SJSA1 (cell line): Measurements from ENCODE around the gene PPP1R16B. TPM values are rescaled to one million over a fixed set of nuclear protein-coding genes. Genes with fewer than 3 reads are reported as not detected.
A peak's percentile ranks its signal among the peaks of the same experiment; 100 is the strongest.

Experiments used
- DNase-seq, 2 experiments: peaks; one replicate each; pipeline ENCODE4 v3.0.0-alpha.2; 2015 to 2020; ENCODE audit warnings: low spot score in 2 of 2, low read depth in 1 of 2
- H3K27ac ChIP-seq: fragments of 250-450 bp; sonication (Bioruptor Pico); 2 replicates; pipeline ENCODE4 v1.5.1; 2020; ENCODE audit warnings: mild to moderate bottlenecking, moderate library complexity
- H3K27me3 ChIP-seq: fragments of 250-450 bp; sonication (Bioruptor Pico); replicated peaks from 2 replicates; pipeline ENCODE4 v1.5.1; 2020; ENCODE audit warnings: mild to moderate bottlenecking, moderate library complexity
- H3K36me3 ChIP-seq: fragments of 250-450 bp; sonication (Bioruptor Pico); 2 replicates; pipeline ENCODE4 v1.5.1; 2020; ENCODE audit warnings: mild to moderate bottlenecking
- H3K4me1 ChIP-seq: fragments of 250-450 bp; sonication (Bioruptor Pico); replicated peaks from 2 replicates; pipeline ENCODE4 v1.6.1; 2021; ENCODE audit warnings: mild to moderate bottlenecking
- H3K4me3 ChIP-seq: fragments of 250-450 bp; sonication (Bioruptor Pico); 2 replicates; pipeline ENCODE4 v1.5.1; 2020; ENCODE audit warnings: mild to moderate bottlenecking
- H3K9me3 ChIP-seq: fragments of 250-450 bp; sonication (Bioruptor Pico); replicated peaks from 2 replicates; pipeline ENCODE4 v1.5.1; 2020; ENCODE audit warnings: mild to moderate bottlenecking
- total RNA-seq: library from RNA; depleted of rRNA; stranded (reverse); fragments of >200 nt; shearing (Covaris generic); gene quantifications from 2 replicates; pipeline ENCODE4 v1.2.3, GENCODE V29; 2014; rRNA removed

Gene PPP1R16B
- total RNA-seq, result 0.03 TPM in 1 of 2 replicates, not detected in the other

DNA sequence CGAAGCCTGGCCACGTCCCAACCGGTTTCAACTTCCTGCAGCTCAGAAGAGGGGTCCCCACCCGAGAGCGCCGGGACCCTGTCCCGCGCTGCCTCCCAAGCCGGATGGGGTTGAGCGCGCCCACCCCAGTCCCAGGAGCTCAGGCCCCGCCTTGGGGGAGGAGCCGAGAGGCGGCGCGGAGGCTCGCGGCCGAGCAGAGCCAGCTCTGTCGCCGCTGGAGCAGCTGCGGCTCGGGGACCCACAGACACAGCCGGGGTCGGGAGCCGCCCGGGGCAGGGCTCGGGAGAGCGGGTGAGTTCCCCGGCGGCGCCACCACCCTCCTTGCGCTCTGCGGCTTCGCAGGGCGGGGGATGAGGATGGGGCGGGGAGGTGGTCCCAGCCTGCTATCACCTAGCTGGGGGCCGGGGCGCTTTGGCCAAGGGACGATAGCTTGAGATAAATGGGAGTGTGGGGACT lies at the start of gene PPP1R16B:
TSS of gene PPP1R16B (plus strand) at position 196 of the 456 bp plus-strand sequence. CDS start 30,229 bp downstream, outside the sequence.
- H3K4me1 ChIP-seq, result peaks cover 16% of the 10 kb centered on the region
- no peak within 1 kb of the TSS for H3K27ac ChIP-seq
- H3K9me3 ChIP-seq, result no peaks in the 10 kb centered on the region; the same call in 1 of the 2 replicates
- no peak within 1 kb of the TSS for H3K4me3 ChIP-seq
- H3K36me3 ChIP-seq, result no peaks in the 10 kb centered on the region
- DNase-seq, result no peak
- H3K27me3 ChIP-seq, result peaks cover 50% of the 10 kb centered on the region

DNA sequence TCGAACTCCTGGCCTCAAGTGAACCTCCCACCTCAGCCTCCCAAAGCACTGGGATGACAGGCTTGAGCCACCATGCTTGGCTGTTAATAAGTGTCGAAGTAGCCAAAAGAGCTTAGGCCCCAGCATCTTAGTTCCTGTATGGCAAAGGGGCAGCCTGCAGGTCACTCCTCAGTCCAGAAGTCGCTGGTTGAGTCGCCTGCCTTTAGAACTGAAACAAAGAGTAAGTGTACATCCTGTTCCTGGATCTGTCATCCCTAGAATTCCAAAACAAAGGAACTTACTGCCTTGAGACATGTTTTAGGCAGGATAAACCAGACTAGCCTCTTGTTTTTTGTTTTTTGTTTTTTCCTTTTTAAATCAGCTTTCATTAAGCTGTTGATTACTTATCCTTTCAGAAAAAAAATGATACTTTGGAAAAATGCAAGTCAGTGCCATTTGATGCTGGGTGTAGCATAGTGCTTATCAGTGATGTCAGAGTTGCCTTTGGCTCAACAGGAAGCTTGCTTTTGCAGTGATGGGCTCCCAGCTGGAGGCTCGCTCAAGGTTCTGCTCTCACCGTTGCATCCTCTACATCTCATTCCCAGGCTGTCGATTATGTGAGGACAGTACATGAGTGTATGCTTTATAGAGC lies 48.2 kb upstream of the PPP1R16B start:
- H3K4me3 ChIP-seq, result no peak overlapping the region
- no peak for DNase-seq
- no peaks in the 10 kb centered on the region for H3K9me3 ChIP-seq
- H3K27ac ChIP-seq, result no peak overlapping the region
- no peaks in the 10 kb centered on the region for H3K27me3 ChIP-seq
- H3K36me3 ChIP-seq, result peaks cover 54% of the 10 kb centered on the region
- H3K4me1 ChIP-seq, result no peaks in the 10 kb centered on the region

GRCh38 chr20:38759106-38759505 lies 46.4 kb upstream of the PPP1R16B start:
- no peaks in the 10 kb centered on the region for H3K4me1 ChIP-seq
- peaks cover 61% of the 10 kb centered on the region for H3K36me3 ChIP-seq
- no peak for DNase-seq
- H3K27ac ChIP-seq, result no peak overlapping the region
- no peak overlapping the region for H3K4me3 ChIP-seq
- no peaks in the 10 kb centered on the region for H3K9me3 ChIP-seq
- no peaks in the 10 kb centered on the region for H3K27me3 ChIP-seq

- Histone ChIP-seq H3K4me1 (peaks cover 10% of the 10 kb centered on the region), H3K36me3 (peaks cover 56% of the 10 kb centered on the region), H3K4me3 (no peak overlapping the region), H3K9me3 (no peaks in the 10 kb centered on the region), H3K27ac (no peak overlapping the region), H3K27me3 (no peaks in the 10 kb centered on the region)
- no peak for DNase-seq
Measured at GRCh38 chr20:38760978-38761377, 44.5 kb upstream of the PPP1R16B start.

DNA sequence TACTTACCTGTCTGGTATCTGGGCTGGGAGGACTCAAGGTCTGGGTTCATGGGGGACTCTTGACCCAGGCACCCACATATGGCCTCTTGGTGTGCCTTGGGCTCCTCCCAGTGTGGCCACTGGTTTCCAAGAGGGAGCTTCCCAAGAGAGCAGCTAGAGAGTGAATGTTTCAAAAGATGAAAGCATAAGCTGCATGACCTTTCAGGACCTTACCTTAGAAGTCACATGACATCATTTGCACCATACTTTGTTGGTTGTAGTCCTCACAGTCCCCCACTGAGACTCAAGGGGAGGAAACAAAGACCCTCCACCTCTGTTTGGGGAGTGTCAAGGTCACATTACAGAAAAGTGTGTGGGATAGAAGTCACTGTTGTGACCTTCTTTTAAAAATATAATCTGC lies 43.3 kb upstream of the PPP1R16B start:
- H3K9me3 ChIP-seq, result no peaks in the 10 kb centered on the region

DNA sequence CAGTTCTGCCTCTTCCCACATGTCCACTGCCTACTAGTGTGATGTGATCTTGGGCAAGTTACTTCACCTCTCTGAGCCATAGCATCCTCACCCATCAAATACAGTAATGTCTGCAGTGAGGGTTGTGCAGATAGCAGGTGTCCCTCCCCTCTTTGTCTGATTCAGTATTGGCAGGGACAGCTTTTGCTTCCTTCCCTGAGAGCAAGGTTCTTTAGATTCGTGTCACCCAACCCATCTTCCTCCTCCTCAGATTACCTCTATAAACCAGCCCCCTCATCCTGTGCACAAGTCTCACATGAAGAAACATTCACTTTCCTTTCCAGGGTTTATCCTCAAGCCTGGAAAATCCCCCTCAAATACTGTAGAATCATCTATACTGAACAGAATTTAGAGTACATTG lies 41.9 kb upstream of the PPP1R16B start:
- no peak overlapping the region for H3K27ac ChIP-seq
- H3K4me3 ChIP-seq, result no peak overlapping the region

More for the DNA sequence above, 43.3 kb upstream of the PPP1R16B start:
- Histone ChIP-seq H3K27me3 (no peaks in the 10 kb centered on the region), H3K36me3 (peaks cover 56% of the 10 kb centered on the region), H3K4me3 (no peak overlapping the region), H3K27ac (no peak overlapping the region), H3K4me1 (peaks cover 10% of the 10 kb centered on the region)
- no peak for DNase-seq

DNA sequence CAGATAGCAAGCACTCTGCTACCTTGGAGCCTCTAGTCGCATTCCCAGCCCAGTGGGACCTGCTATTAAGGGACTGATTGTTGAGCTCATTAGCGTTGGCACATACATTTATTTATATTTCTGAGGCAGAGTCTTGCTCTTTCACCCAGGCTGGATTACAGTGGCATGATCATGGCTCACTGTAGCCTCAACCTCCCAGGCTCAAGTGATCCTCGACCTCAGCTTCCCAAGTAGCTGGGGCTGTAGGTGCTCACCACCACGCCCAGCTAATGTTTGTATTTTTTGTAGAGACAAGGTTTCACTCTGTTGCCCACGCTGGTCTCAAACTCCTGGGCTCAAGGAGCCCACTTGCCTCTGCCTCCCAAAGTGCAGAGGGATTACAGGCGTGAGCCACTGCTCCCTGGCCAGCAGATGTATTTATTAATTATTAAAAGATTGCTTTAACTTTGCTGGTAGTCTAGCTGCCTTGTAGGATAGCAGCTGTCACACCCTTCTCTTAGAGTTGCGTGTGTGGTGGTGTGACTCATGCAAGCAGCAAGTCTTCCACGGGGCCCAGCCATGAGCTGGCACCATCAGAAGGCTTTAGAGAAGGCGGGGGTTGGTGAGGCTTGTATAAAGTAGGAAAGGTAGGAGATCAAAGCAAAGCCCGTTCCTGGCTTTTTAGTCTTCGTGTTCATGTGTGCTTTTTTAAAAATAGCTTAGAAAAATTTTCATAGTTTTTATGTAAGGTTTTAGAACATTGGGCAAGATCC lies 40.8 kb upstream of the PPP1R16B start:
- Histone ChIP-seq H3K9me3 (no peaks in the 10 kb centered on the region), H3K4me3 (no peak overlapping the region), H3K27ac (no peak overlapping the region), H3K4me1 (peaks cover 10% of the 10 kb centered on the region), H3K36me3 (peaks cover 67% of the 10 kb centered on the region), H3K27me3 (no peaks in the 10 kb centered on the region)
- DNase-seq, result peak; percentile 48 to 77

More for the DNA sequence above, 41.9 kb upstream of the PPP1R16B start:
- Histone ChIP-seq H3K4me1 (peaks cover 10% of the 10 kb centered on the region), H3K27me3 (no peaks in the 10 kb centered on the region), H3K36me3 (peaks cover 67% of the 10 kb centered on the region), H3K9me3 (no peaks in the 10 kb centered on the region)
- DNase-seq, result no peak

GRCh38 chr20:38766071-38766470 lies 39.4 kb upstream of the PPP1R16B start:
- peaks cover 10% of the 10 kb centered on the region for H3K4me1 ChIP-seq
- DNase-seq, result no peak
- H3K27me3 ChIP-seq, result no peaks in the 10 kb centered on the region
- H3K27ac ChIP-seq, result no peak overlapping the region
- H3K9me3 ChIP-seq, result no peaks in the 10 kb centered on the region
- H3K36me3 ChIP-seq, result peaks cover 59% of the 10 kb centered on the region
- H3K4me3 ChIP-seq, result no peak overlapping the region

- H3K27me3 ChIP-seq, result no peaks in the 10 kb centered on the region
- H3K27ac ChIP-seq, result no peak overlapping the region
- DNase-seq, result no peak
- H3K9me3 ChIP-seq, result no peaks in the 10 kb centered on the region
- peaks cover 60% of the 10 kb centered on the region for H3K36me3 ChIP-seq
- no peak overlapping the region for H3K4me3 ChIP-seq
- peaks cover 6% of the 10 kb centered on the region for H3K4me1 ChIP-seq
Measured at GRCh38 chr20:38769376-38770295, 35.9 kb upstream of the PPP1R16B start.

DNA sequence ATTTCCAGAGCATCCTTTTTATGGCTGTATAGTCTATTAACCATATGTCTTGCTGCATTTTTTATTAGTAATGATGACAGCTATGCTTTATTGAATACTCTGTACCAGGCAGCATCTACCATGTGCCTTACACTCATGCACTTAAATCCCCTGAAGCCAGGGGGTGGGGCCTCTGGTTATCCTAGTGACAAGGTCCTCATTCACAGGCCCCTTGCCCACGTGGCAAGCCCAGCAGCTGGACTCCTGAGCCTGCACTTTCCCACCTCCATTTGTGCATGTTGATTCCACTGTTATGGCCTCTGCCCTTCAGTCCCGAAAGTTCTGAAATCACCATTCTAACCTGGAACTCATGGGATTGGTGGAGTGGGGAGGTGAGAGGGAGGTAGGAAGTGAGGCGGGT lies 35.0 kb upstream of the PPP1R16B start:
- Histone ChIP-seq H3K27me3 (no peaks in the 10 kb centered on the region), H3K4me3 (no peak overlapping the region), H3K9me3 (no peaks in the 10 kb centered on the region), H3K27ac (no peak overlapping the region), H3K4me1 (no peaks in the 10 kb centered on the region), H3K36me3 (peaks cover 58% of the 10 kb centered on the region)
- no peak for DNase-seq

DNA sequence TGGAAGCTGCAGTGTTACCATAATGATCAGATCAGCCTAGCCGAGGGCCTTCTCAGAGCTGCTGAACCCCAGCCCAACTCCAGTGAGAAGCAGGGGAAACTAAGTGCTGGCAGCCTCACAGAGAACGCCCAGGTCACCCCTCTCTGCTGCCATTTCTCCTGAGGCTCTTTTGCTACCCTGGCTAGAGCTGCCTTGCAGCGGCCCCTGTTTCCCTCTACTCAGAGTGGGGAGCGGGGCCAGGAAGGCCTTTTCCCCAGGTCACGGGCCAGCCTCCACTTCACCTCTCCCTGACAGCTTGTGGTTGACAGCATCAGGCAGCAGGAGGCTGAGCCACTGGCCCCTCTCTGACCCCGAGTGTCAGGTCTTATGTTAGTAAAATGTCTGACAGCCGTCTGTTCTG lies 34.5 kb upstream of the PPP1R16B start:
- Histone ChIP-seq H3K36me3 (peaks cover 53% of the 10 kb centered on the region), H3K27me3 (no peaks in the 10 kb centered on the region), H3K27ac (no peak overlapping the region), H3K4me3 (no peak overlapping the region), H3K4me1 (no peaks in the 10 kb centered on the region), H3K9me3 (no peaks in the 10 kb centered on the region)
- DNase-seq, result no peak

- H3K4me3 ChIP-seq, result no peak overlapping the region
- H3K36me3 ChIP-seq, result peaks cover 47% of the 10 kb centered on the region
- H3K27ac ChIP-seq, result no peak overlapping the region
- H3K27me3 ChIP-seq, result no peaks in the 10 kb centered on the region
- DNase-seq, result no peak
- H3K4me1 ChIP-seq, result no peaks in the 10 kb centered on the region
- no peaks in the 10 kb centered on the region for H3K9me3 ChIP-seq
Measured at GRCh38 chr20:38771621-38772020, 33.9 kb upstream of the PPP1R16B start.

DNA sequence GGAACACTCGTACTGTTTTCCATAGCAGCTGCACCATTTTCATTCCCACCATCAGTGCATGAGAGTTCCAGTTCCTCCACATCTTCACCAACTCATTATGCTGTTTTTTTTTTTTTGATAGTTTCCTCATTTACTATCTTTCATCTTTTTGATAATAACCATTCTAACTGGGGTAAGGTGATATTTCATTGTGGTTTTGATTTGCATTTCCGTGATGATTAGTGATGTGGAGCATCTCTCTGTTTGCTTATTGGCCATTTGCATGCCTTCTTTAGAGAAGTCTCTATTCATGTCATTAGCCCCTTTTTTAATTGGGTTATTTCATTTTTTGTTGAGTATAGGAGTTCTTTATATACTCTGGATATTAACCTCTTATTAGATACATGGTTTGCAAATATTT lies 31.3 kb upstream of the PPP1R16B start:
- Histone ChIP-seq H3K4me3 (no peak overlapping the region), H3K27me3 (no peaks in the 10 kb centered on the region), H3K27ac (no peak overlapping the region), H3K36me3 (peaks cover 28% of the 10 kb centered on the region), H3K9me3 (no peaks in the 10 kb centered on the region), H3K4me1 (no peaks in the 10 kb centered on the region)
- DNase-seq, result no peak
